BE2C (cell line): ENCODE data around the gene HAUS2.

Source experiments
- DNase-seq: peaks from one replicate; pipeline ENCODE4 v3.0.0-alpha.2; 2020
- H3K27me3 ChIP-seq: fragments of 250-450 bp; sonication (Bioruptor Pico); 2 replicates; pipeline ENCODE4 v1.5.1; 2020; ENCODE audit warnings: mild to moderate bottlenecking
- H3K36me3 ChIP-seq: fragments of 250-450 bp; sonication (Bioruptor Pico); 2 replicates; pipeline ENCODE4 v1.5.1; 2020; ENCODE audit warnings: mild to moderate bottlenecking
- H3K4me1 ChIP-seq: fragments of 250-450 bp; sonication (Bioruptor Pico); 2 replicates; pipeline ENCODE4 v1.5.1; 2020
- H3K4me3 ChIP-seq: 2 replicates; pipeline ENCODE4 v1.5.1; 2011; ENCODE audit warnings: low read depth, low read length
- H3K9me3 ChIP-seq: fragments of 250-450 bp; sonication (Bioruptor Pico); 2 replicates; pipeline ENCODE4 v1.5.1; 2020
- CTCF ChIP-seq: IDR thresholded peaks from 2 replicates; pipeline ENCODE4 v1.5.1; 2012; ENCODE audit warnings: mild to moderate bottlenecking, low read depth, low read length

Gene HAUS2

GRCh38 chr15:42602501-42602900, 53.9 kb downstream of the HAUS2 start:
- Histone ChIP-seq H3K9me3 (peaks cover 2% of the 10 kb centered on the region; the same call in 1 of the 2 replicates), H3K36me3 (peaks cover 10% of the 10 kb centered on the region), H3K4me1 (no peaks in the 10 kb centered on the region), H3K4me3 (no peak overlapping the region), H3K27me3 (no peaks in the 10 kb centered on the region)
- no peak for DNase-seq
- TF ChIP-seq CTCF, result no peak

DNA sequence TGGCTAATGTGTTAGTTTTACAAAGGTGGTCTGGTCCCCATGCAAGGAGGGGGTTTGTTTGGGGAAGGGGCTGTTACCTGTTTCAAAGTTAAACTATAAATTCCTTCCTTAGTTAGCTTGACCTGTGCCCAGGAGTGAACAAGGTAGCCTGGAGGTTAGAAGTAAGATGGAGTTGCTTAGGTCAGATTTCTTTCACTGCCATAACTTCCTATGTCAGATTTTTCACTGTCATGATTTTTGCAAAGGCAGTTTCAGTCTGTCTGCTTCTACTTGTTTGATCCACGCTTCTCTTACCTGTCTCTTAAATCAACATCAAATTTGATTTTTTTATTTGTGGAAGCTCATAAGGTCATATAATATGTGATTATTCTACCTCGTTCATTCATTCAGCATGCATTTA, 55.3 kb downstream of the HAUS2 start:
- Histone ChIP-seq H3K27me3 (no peaks in the 10 kb centered on the region), H3K36me3 (peaks cover 10% of the 10 kb centered on the region), H3K4me1 (peaks cover 10% of the 10 kb centered on the region; the same call in 1 of the 2 replicates), H3K9me3 (peaks cover 2% of the 10 kb centered on the region; the same call in 1 of the 2 replicates), H3K4me3 (no peak overlapping the region)
- no peak for DNase-seq
- TF ChIP-seq CTCF, result no peak

GRCh38 chr15:42604894-42605744, 56.5 kb downstream of the HAUS2 start:
- no peak overlapping the region for H3K4me3 ChIP-seq

DNA sequence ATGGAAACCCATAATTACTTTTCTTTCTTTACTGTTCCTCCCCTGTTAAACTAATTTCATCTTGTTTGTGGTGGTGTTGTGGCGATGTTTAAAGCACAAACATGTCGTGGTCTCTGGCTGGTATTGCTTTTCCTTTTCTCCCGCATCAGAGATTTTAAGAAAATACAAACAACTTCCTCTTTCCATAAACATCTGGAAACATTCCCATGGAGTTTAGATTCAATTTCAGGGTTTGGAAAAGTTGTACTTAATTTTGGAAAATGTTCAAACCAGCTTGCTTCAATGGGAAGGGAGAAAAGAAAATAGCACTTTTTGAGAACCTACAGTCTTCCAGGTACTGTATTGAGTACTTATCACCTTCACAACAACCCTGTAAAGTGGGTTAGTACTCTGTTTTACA, 57.2 kb downstream of the HAUS2 start:
- Histone ChIP-seq H3K9me3 (peaks cover 2% of the 10 kb centered on the region; the same call in 1 of the 2 replicates), H3K36me3 (peaks cover 3% of the 10 kb centered on the region; the same call in 1 of the 2 replicates), H3K4me1 (peaks cover 10% of the 10 kb centered on the region; the same call in 1 of the 2 replicates), H3K27me3 (no peaks in the 10 kb centered on the region), H3K4me3 (no peak overlapping the region)
- no peak for DNase-seq
- no peak for TF ChIP-seq CTCF

More at GRCh38 chr15:42604894-42605744, 56.5 kb downstream of the HAUS2 start:
- no peak for TF ChIP-seq CTCF
- Histone ChIP-seq H3K9me3 (peaks cover 2% of the 10 kb centered on the region; the same call in 1 of the 2 replicates), H3K36me3 (peaks cover 4% of the 10 kb centered on the region), H3K4me1 (peaks cover 10% of the 10 kb centered on the region; the same call in 1 of the 2 replicates), H3K27me3 (no peaks in the 10 kb centered on the region)
- DNase-seq, result no peak

- no peaks in the 10 kb centered on the region for H3K9me3 ChIP-seq
- H3K4me3 ChIP-seq, result no peak overlapping the region
- no peak for TF ChIP-seq CTCF
- no peaks in the 10 kb centered on the region for H3K27me3 ChIP-seq
- H3K4me1 ChIP-seq, result peaks cover 10% of the 10 kb centered on the region; the same call in 1 of the 2 replicates
- no peaks in the 10 kb centered on the region for H3K36me3 ChIP-seq
- peak; percentile 33 for DNase-seq
Observed at GRCh38 chr15:42608110-42608531, 59.5 kb downstream of the HAUS2 start.
